A549 treated with ZK216348 at 1 μM for 4 hours (cell line): ENCODE results near the gene PTGER1. TPM values are rescaled to one million over a fixed set of nuclear protein-coding genes. Genes with fewer than 3 reads are reported as not detected.

Experiments
- total RNA-seq: library from RNA; stranded (reverse); fragments of 200-300 nt; extraction: Qiagen RNA extraction; gene quantifications from 5 replicates; pipeline ENCODE4 v1.2.3, GENCODE V29; 2022; ENCODE audit warnings: low read depth

PTGER1 gene, protein sequence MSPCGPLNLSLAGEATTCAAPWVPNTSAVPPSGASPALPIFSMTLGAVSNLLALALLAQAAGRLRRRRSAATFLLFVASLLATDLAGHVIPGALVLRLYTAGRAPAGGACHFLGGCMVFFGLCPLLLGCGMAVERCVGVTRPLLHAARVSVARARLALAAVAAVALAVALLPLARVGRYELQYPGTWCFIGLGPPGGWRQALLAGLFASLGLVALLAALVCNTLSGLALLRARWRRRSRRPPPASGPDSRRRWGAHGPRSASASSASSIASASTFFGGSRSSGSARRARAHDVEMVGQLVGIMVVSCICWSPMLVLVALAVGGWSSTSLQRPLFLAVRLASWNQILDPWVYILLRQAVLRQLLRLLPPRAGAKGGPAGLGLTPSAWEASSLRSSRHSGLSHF
- total RNA-seq = 0.16 TPM in 1 of 5 replicates, not detected in the others

DNA sequence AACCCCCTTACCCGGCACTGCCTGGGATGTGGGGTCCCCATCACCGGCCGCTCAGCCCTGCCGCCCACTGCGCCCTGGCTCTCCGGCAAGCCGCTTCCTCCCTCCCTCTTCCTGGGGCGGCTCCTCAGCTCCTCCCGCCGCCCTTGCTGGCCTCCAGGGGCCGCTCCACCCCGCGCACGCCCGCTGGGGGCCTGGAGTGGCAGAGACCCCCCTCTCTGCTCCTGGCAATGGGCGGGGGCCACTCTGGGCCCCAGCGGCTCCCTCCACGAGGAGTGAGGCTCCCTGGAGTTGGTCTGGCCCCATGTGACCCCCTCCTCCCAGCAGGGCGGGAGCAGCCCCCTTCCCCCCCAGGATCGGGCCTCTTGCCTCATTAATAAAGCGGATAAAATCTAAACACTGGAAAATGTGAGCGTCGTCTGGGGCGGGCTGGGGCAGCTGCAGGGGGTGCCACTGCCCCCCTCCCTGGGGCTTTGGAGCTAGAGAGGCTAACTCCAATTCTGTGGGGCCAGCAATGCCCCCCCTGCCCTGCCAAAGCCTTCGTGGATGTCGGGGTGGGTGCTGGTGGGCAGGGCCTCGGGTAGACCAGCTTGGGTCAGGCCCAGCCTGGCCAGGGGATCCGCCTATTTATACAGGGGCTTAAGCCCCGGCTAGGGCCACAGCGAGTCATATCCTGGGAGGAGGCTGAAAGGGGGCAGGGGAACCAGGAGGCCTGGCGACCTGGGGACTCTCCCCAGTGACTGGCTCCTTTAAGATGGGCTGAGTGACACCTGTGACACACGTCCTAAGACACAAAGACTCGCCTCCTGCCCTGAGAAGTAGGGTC is at the start of gene PTGER1:
Gene PTGER1, minus strand, starts transcription at position 104 of the 823 bp plus-strand sequence. CDS start 1,034 bp downstream, outside the sequence.

GRCh38 chr19:14517840-14518505 is 42.8 kb upstream of the PTGER1 start, which contains the start of gene DNAJB1:
TSS of gene DNAJB1 (minus strand) at chr19:14518397. CDS start at chr19:14518349, 48 bp downstream.

DNA sequence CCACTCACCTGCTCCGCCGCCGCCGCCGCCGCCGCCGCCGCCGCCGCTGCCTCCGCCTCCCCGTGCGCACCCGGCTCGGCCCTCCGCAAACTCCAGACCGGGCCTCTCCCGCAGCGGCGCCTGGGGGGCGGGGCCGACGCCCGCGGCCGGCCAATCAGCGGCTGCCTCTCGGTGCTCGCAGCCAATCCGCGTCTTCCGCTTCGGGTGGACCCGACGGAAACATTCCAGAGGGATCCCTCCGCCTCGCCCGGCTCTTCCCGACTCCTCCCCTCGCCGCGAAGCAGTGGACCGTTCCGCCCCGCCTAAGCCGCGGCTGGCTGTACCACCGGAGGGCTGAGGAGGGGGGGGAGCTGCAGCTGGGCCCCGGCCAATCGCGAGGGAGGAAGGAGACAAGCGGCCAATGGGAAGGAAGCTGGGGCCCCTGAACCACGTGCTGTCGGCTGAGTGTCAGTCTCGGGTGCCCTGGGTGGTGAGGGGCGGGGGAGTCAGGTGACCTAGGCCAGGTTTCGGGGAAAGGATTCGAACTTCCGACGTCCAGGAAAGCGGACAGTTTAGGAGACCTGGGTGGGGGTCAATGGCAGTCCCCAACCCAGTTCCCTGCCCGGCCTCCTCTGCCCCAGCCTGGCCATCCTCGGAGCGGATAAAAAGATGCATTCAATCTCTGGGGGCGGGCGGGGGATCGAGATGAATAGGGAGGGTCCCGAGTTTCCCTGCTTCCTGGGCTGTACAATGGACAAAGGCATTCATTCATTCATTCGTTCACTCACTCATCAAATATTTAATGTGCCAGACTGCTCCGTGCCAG is 21.1 kb upstream of the PTGER1 start, which contains the start of gene GIPC1:
Gene GIPC1, minus strand, starts transcription at position 99 of the 805 bp plus-strand sequence. CDS start 13,151 bp downstream, outside the sequence.

GRCh38 chr19:14432791-14433553 is 42.2 kb downstream of the PTGER1 start, which contains the start of gene PKN1:
TSS of gene PKN1 (plus strand) at chr19:14433306. CDS start at chr19:14433522, 216 bp downstream.

Other genes with a start within 250 kb of the PTGER1 start
- gene ADGRE5, start 93.9 kb downstream of the PTGER1 start, total RNA-seq = 58.3 to 92.8 TPM (median 84.1 TPM) in 5 replicates
- 101 to 140 TPM (median 126 TPM) in 5 replicates for gene DDX39A, start 56.0 kb downstream of the PTGER1 start, total RNA-seq
- 45.7 to 82.7 TPM (median 78.9 TPM) in 5 replicates for gene PKN1, start 42.0 kb downstream of the PTGER1 start, total RNA-seq
- gene GIPC1, start 20.8 kb upstream of the PTGER1 start, total RNA-seq = 69.8 to 141 TPM (median 139 TPM) in 5 replicates
- 161 to 233 TPM (median 204 TPM) in 5 replicates for gene DNAJB1, start 43.0 kb upstream of the PTGER1 start, total RNA-seq
- gene TECR, start 54.2 kb upstream of the PTGER1 start, total RNA-seq = 124 to 196 TPM (median 175 TPM) in 5 replicates
- gene NDUFB7, start 96.7 kb upstream of the PTGER1 start, total RNA-seq = 141 to 211 TPM (median 194 TPM) in 5 replicates
- not detected in 5 replicates for gene CLEC17A, start 107.7 kb upstream of the PTGER1 start, total RNA-seq
- gene ADGRE3, start 199.5 kb upstream of the PTGER1 start, total RNA-seq = not detected in 5 replicates
- gene ZNF333, start 214.7 kb upstream of the PTGER1 start, total RNA-seq = 1.2 to 3.8 TPM (median 3.4 TPM) in 5 replicates